Vagina (tissue), 2 donors: ENCODE results near the gene KBTBD6. TPM values are rescaled to one million over a fixed set of nuclear protein-coding genes. Genes with fewer than 3 reads are reported as not detected.
"Not testable (repeated sequence)": the region's sequence is repeated elsewhere in the genome, so short reads cannot be mapped to it uniquely, and the experiment has no call there.

Experiments used
- DNase-seq, 2 donors: peaks; one replicate each; pipeline ENCODE4 v3.0.0-alpha.2; 2017; ENCODE audit errors: extremely low spot score in 2 of 2
- H3K27ac ChIP-seq: fragments of 200-600 bp; sonication (generic); one replicate; pipeline ENCODE4 v1.5.1; 2019
- H3K27me3 ChIP-seq: fragments of 200-600 bp; sonication (generic); one replicate; pipeline ENCODE4 v1.5.1; 2019
- H3K36me3 ChIP-seq, 2 donors: fragments of 200-600 bp; sonication (generic); one replicate each; pipeline ENCODE4 v1.5.1; 2017 to 2019
- H3K4me1 ChIP-seq: fragments of 200-600 bp; sonication (generic); one replicate; pipeline ENCODE4 v1.5.1; 2019
- H3K4me3 ChIP-seq, 2 donors: fragments of 200-600 bp; sonication (generic); 1 replicate in 1 of 2; 2 replicates in 1 of 2; pipeline ENCODE4 v1.5.1; 2016 to 2019
- H3K9me3 ChIP-seq: fragments of 200-600 bp; sonication (generic); one replicate; pipeline ENCODE4 v1.5.1; 2019
- POLR2A ChIP-seq, 2 donors: fragments of 450-650 bp; IDR thresholded peaks; one replicate each; pipeline ENCODE4 v1.6.1; 2017; ENCODE audit warnings: antibody characterized with exemption in 2 of 2, mild to moderate bottlenecking in 2 of 2, moderate library complexity in 2 of 2
- POLR2AphosphoS5 ChIP-seq, 2 donors: sonication (generic); formaldehyde crosslinking; IDR thresholded peaks; one replicate each; pipeline ENCODE4 v1.9.0; 2017; ENCODE audit warnings: antibody characterized with exemption in 2 of 2, mild to moderate bottlenecking in 2 of 2, low read depth in 1 of 2; ENCODE audit not compliant: insufficient read depth in 1 of 2
- intact Hi-C: fragments of 100-400 bp; cut with DNase I; formaldehyde crosslinking; loops from one replicate; pipeline ENCODE4 v1.15.1; 2023
- total RNA-seq: library from RNA; depleted of rRNA; stranded (reverse); fragments of >200 nt; gene quantifications from one replicate; pipeline ENCODE4 v1.2.3, GENCODE V29; 2016
- TF ChIP-seq, protein P1 (sequence below), 3 experiments: fragments of 450-650 bp in 2 of 3; fragments of 200-600 bp in 1 of 3; sonication (generic) in 1 of 3; IDR thresholded peaks; one replicate each; pipeline ENCODE4 v1.5.1; 2017 to 2019; ENCODE audit warnings: antibody characterized with exemption in 3 of 3, mild to moderate bottlenecking in 2 of 3, moderate library complexity in 2 of 3

The KBTBD6 gene
- total RNA-seq, 1 donor from 2014 or later: 8.1 TPM

- H3K36me3 ChIP-seq: no peaks in the 10 kb centered on the region
- no peak overlapping the region for H3K27ac ChIP-seq
- no peak for TF ChIP-seq POLR2A (IDR thresholded peaks at IDR 0.05)
- TF ChIP-seq POLR2AphosphoS5 (IDR thresholded peaks at IDR 0.05; ENCODE audit: insufficient read depth in 1 of 2, low read depth in 1 of 2): no peak
- TF ChIP-seq, protein P1, sequence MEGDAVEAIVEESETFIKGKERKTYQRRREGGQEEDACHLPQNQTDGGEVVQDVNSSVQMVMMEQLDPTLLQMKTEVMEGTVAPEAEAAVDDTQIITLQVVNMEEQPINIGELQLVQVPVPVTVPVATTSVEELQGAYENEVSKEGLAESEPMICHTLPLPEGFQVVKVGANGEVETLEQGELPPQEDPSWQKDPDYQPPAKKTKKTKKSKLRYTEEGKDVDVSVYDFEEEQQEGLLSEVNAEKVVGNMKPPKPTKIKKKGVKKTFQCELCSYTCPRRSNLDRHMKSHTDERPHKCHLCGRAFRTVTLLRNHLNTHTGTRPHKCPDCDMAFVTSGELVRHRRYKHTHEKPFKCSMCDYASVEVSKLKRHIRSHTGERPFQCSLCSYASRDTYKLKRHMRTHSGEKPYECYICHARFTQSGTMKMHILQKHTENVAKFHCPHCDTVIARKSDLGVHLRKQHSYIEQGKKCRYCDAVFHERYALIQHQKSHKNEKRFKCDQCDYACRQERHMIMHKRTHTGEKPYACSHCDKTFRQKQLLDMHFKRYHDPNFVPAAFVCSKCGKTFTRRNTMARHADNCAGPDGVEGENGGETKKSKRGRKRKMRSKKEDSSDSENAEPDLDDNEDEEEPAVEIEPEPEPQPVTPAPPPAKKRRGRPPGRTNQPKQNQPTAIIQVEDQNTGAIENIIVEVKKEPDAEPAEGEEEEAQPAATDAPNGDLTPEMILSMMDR (IDR thresholded peaks at IDR 0.05): no peak
- no peaks in the 10 kb centered on the region for H3K27me3 ChIP-seq
- no peaks in the 10 kb centered on the region for H3K4me1 ChIP-seq
- H3K9me3 ChIP-seq: no peaks in the 10 kb centered on the region
- no peak overlapping the region for H3K4me3 ChIP-seq
- DNase-seq: no peak
- intact Hi-C loops: loop anchor here (10.0 kb wide), 1 partner anchor 55 kb away; the partner anchor contains the start of gene KBTBD7
Measured at GRCh38 chr13:41139296-41139966, 6.8 kb upstream of the KBTBD6 start.

- TF ChIP-seq POLR2AphosphoS5 (IDR thresholded peaks at IDR 0.05; ENCODE audit: insufficient read depth in 1 of 2, low read depth in 1 of 2) (no peak), POLR2A (IDR thresholded peaks at IDR 0.05) (no peak)
- TF ChIP-seq, protein P1 (IDR thresholded peaks at IDR 0.05): no peak
- Histone ChIP-seq H3K4me3 (no peak overlapping the region), H3K27ac (no peak overlapping the region), H3K36me3 (no peaks in the 10 kb centered on the region), H3K9me3 (no peaks in the 10 kb centered on the region), H3K4me1 (peaks cover 9% of the 10 kb centered on the region), H3K27me3 (no peaks in the 10 kb centered on the region)
- DNase-seq: no peak
- intact Hi-C loops: loop anchor here (10.0 kb wide), 1 partner anchor 57 kb away; the partner anchor contains the start of gene KBTBD7
Measured at GRCh38 chr13:41137951-41138350, 5.3 kb upstream of the KBTBD6 start.

DNA sequence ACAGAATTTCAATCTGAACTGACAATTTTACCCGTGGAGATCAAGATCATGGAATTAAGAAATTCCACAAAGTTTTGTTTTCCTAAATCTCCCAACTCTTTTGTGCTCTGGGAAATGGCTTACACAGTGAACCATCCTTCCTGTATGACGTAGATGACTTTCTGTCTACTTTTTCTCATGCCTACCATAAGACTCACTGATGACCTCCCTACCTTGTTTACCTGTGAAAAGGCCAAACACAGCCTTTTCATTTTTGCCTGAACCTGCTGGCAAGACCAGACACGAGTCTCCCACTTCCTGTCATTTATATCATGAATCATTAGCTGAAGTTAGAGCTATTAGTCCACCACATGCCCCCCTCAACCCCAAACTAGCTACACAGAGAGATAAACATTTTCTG lies 4.6 kb upstream of the KBTBD6 start:
- TF ChIP-seq POLR2A (IDR thresholded peaks at IDR 0.05) (no peak), POLR2AphosphoS5 (IDR thresholded peaks at IDR 0.05; ENCODE audit: insufficient read depth in 1 of 2, low read depth in 1 of 2) (no peak)
- TF ChIP-seq, protein P1 (IDR thresholded peaks at IDR 0.05): no peak
- H3K27me3 ChIP-seq: no peaks in the 10 kb centered on the region
- no peaks in the 10 kb centered on the region for H3K36me3 ChIP-seq
- intact Hi-C loops: loop anchor here (10.0 kb wide), 1 partner anchor 58 kb away; the partner anchor contains the start of gene KBTBD7
- no peak overlapping the region for H3K4me3 ChIP-seq
- no peak overlapping the region for H3K27ac ChIP-seq
- H3K4me1 ChIP-seq: peaks cover 9% of the 10 kb centered on the region
- H3K9me3 ChIP-seq: no peaks in the 10 kb centered on the region
- DNase-seq: no peak

GRCh38 chr13:41136396-41137031 lies 3.9 kb upstream of the KBTBD6 start:
- TF ChIP-seq POLR2A (IDR thresholded peaks at IDR 0.05): no peak
- no peak for TF ChIP-seq POLR2AphosphoS5 (IDR thresholded peaks at IDR 0.05; ENCODE audit: insufficient read depth in 1 of 2, low read depth in 1 of 2)
- TF ChIP-seq, protein P1 (IDR thresholded peaks at IDR 0.05): no peak
- Histone ChIP-seq H3K4me1 (peaks cover 16% of the 10 kb centered on the region), H3K27me3 (no peaks in the 10 kb centered on the region), H3K27ac (no peak overlapping the region), H3K9me3 (no peaks in the 10 kb centered on the region), H3K4me3 (no peak overlapping the region), H3K36me3 (no peaks in the 10 kb centered on the region)
- DNase-seq: no peak
- intact Hi-C loops: loop anchor here (10.0 kb wide), 1 partner anchor 58 kb away; the partner anchor contains the start of gene KBTBD7

DNA sequence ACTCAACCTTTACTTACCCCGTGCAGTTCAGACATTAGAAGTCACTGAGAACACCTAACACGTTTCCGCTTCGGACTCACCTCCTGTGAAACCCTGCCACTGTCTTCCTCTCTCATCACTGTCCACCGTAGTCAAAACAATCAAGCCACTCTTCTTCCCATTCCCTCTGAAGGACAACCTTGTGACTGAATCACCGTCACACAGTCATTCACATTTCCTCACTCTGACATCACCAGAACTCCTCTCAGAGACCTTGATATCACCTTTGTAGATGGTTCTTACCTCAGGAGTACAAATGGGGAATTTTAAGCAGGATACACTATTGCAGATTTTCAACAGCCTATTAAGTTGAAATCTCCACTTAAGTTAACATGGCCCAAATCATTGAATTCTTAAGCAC lies 1.3 kb upstream of the KBTBD6 start:
- H3K4me3 ChIP-seq: no peak overlapping the region
- intact Hi-C loops: loop anchor here (10.0 kb wide), 1 partner anchor 61 kb away; the partner anchor contains the start of gene KBTBD7

DNA sequence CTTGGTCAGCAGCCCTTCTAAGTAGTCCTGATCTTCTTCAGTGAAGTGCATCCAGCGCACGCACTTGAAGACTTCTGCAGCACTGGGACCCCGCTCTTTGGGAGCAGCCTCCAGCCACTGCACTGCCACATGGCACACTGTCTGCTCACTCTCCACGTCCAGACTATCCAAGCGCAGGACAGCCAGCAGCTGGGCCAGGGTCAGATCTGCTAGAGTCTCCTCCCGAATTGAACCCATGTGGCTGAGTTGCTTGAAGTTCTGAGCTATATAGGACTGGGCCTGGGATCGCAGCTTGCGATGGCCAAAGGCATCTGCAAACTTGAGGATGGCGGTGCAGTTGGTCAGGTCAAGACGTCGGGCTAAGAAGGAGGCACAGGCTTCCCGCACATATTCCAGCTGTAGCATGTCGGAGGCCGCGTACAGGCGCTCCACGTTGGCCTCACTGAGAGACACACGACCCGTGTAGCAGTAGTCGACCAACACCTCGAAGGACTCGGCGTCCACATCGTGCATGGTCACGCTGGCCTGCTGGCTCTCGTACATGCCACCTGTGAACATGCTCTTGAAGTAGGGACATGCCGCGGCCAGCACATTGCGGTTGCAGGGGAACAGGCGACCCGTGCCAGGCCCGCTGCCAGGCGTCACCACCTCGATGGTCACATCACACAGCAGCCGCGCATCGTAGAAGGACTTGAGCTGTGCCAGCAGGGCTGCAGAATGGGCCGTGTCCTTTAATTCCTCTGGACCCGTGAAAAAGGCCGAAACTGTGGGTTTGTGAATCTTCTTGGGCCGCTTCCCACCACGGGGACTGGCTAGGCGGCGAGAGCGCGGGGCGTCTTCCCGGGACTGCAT lies 716 bp downstream of the KBTBD6 start:
- DNase-seq, H3K36me3 ChIP-seq, H3K9me3 ChIP-seq, H3K27me3 ChIP-seq: not testable (repeated sequence)
- intact Hi-C loops: loop anchor here (10.0 kb wide), 1 partner anchor 63 kb away; the partner anchor contains the start of gene KBTBD7
- peak overlapping the region; percentile 85 for H3K27ac ChIP-seq
- H3K4me1 ChIP-seq: peaks cover 60% of the 10 kb centered on the region
- peak overlapping the region; percentile 61 to 65 for H3K4me3 ChIP-seq

More for the DNA sequence above, 1.3 kb upstream of the KBTBD6 start:
- H3K9me3 ChIP-seq: no peaks in the 10 kb centered on the region
- H3K27me3 ChIP-seq: no peaks in the 10 kb centered on the region
- H3K27ac ChIP-seq: no peak overlapping the region
- H3K36me3 ChIP-seq: no peaks in the 10 kb centered on the region
- DNase-seq: no peak
- TF ChIP-seq POLR2A (IDR thresholded peaks at IDR 0.05): no peak
- TF ChIP-seq POLR2AphosphoS5 (IDR thresholded peaks at IDR 0.05; ENCODE audit: insufficient read depth in 1 of 2, low read depth in 1 of 2): no peak
- TF ChIP-seq, protein P1 (IDR thresholded peaks at IDR 0.05): no peak
- H3K4me1 ChIP-seq: peaks cover 40% of the 10 kb centered on the region
